Suppressor macrophage treated with lipopolysaccharide for 1 hour (primary cell): ENCODE data around the gene CYB5D1.
A peak's percentile ranks its signal among the peaks of the same experiment; 100 is the strongest.

ENCODE experiments used
- DNase-seq, 3 donors: peaks; one replicate each; pipeline ENCODE4 v3.0.0-alpha.2; 2020 to 2022

Gene CYB5D1

GRCh38 chr17:7856011-7856810, 1.6 kb upstream of the CYB5D1 start:
- DNase-seq, result peak; percentile 42 to 64 (median 47)

GRCh38 chr17:7856811-7857712, 741 bp upstream of the CYB5D1 start, which contains the start of gene NAA38:
Gene NAA38 (minus strand): TSS chr17:7857559. CDS start chr17:7857463, 96 bp downstream.
- peak; percentile 93 to 97 (median 97) for DNase-seq

- DNase-seq, result peak; percentile 59 to 66 (median 61)
These were observed 663 bp downstream of the CYB5D1 start for GRCh38 chr17:7858522-7858810.

GRCh38 chr17:7859028-7859427, 1.2 kb downstream of the CYB5D1 start:
- DNase-seq, result peak in 1 of 3 donors; percentile 10

- DNase-seq, result peak; percentile 49 to 53 (median 51)
These were observed 5.1 kb downstream of the CYB5D1 start for GRCh38 chr17:7862692-7863437.

- peak in 1 of 3 donors; percentile 11 for DNase-seq
These were observed 6.6 kb downstream of the CYB5D1 start for GRCh38 chr17:7864384-7864783.

- peak in 1 of 3 donors; percentile 26 for DNase-seq
These were observed 7.3 kb downstream of the CYB5D1 start for GRCh38 chr17:7864995-7865650.

GRCh38 chr17:7867881-7868329, 10.1 kb downstream of the CYB5D1 start:
- peak in 2 of 3 donors; percentile 61 for DNase-seq

- DNase-seq, result peak in 2 of 3 donors; percentile 38 to 43
These were observed 15.2 kb downstream of the CYB5D1 start for GRCh38 chr17:7873051-7873450.

- no peak for DNase-seq
These were observed 18.1 kb downstream of the CYB5D1 start for GRCh38 chr17:7875804-7876370.

- DNase-seq, result no peak
These were observed 20.4 kb downstream of the CYB5D1 start for GRCh38 chr17:7878234-7878633.

GRCh38 chr17:7880076-7880868, 22.5 kb downstream of the CYB5D1 start:
- DNase-seq, result no peak

- no peak for DNase-seq
These were observed 23.7 kb downstream of the CYB5D1 start for GRCh38 chr17:7881276-7882054.

- no peak for DNase-seq
These were observed 24.3 kb downstream of the CYB5D1 start for GRCh38 chr17:7882068-7882467.

- no peak for DNase-seq
These were observed 24.8 kb downstream of the CYB5D1 start for GRCh38 chr17:7882629-7883028.

GRCh38 chr17:7883781-7884386, 26.1 kb downstream of the CYB5D1 start:
- no peak for DNase-seq

GRCh38 chr17:7884581-7885366, 27.0 kb downstream of the CYB5D1 start:
- DNase-seq, result no peak

GRCh38 chr17:7885367-7886226, 27.8 kb downstream of the CYB5D1 start:
- peak in 2 of 3 donors; percentile 34 to 66 for DNase-seq
